GM12892 (cell line): ENCODE results near the gene NKX1-1.

ENCODE experiments used
- POLR2A ChIP-seq: IDR thresholded peaks from 2 replicates; pipeline ENCODE4 v1.6.1; 2011; ENCODE audit warnings: low read depth, low read length, control low read depth
- POLR2AphosphoS5 ChIP-seq: IDR thresholded peaks from 2 replicates; pipeline ENCODE4 v1.6.1; 2011; ENCODE audit warnings: low read depth, low read length, control low read depth
- TAF1 ChIP-seq: IDR thresholded peaks from 2 replicates; pipeline ENCODE4 v1.6.1; 2011; ENCODE audit warnings: low read depth, mild to moderate bottlenecking, control low read depth, low read length, borderline replicate concordance

GRCh38 chr4:1356181-1356998 lies 49.9 kb downstream of the NKX1-1 start:
- TF ChIP-seq POLR2AphosphoS5 (no peak), POLR2A (no peak), TAF1 (no peak)
